T-cell (primary cell): Measurements from ENCODE around the gene MROH8. TPM values are rescaled to one million over a fixed set of nuclear protein-coding genes. Genes with fewer than 3 reads are reported as not detected.

Experiments used
- ATAC-seq, 4 experiments: fragments of 200-7000 bp in 3 of 4; fragments of 150-1000 bp in 1 of 4; cut with Tn5 transposase; replicated peaks in 1 of 4; 1 replicate in 3 of 4; 2 replicates in 1 of 4; pipeline ENCODE4 v1.10.0; 2021; ENCODE audit warnings: moderate library complexity in 3 of 4, mild to moderate bottlenecking in 2 of 4, moderate number of reproducible peaks in 1 of 4
- CTCF ChIA-PET, 2 donors: fragments of 300-600 bp; sonication (Branson Sonifier 250); formaldehyde crosslinking; loops; one replicate each; lab custom pipeline; 2022; ENCODE audit warnings: antibody characterized with exemption in 2 of 2; lab: Charles Lee
- POLR2A ChIA-PET, 2 donors: fragments of 300-600 bp; sonication (Branson Sonifier 250); formaldehyde crosslinking; loops; one replicate each; lab custom pipeline; 2022; ENCODE audit warnings: antibody characterized with exemption in 2 of 2; lab: Charles Lee
- DNase-seq, 35 experiments: peaks; one replicate each; pipeline versions ENCODE4 v3.0.0 to v3.0.0-alpha.2; 2013 to 2023
- H3K27ac ChIP-seq: one replicate; pipeline ENCODE4 v1.5.1; 2013; ENCODE audit warnings: low read length
- H3K27me3 ChIP-seq, 2 experiments: replicated peaks in 1 of 2; 1 replicate in 1 of 2; 2 replicates in 1 of 2; pipeline versions ENCODE4 v1.6.1 to v1.7.0; 2013; ENCODE audit warnings: low read length in 1 of 2, mixed read lengths in 1 of 2; ENCODE audit not compliant: control insufficient read depth in 2 of 2, insufficient read depth in 2 of 2; ENCODE audit errors: extremely low read depth in 1 of 2
- H3K36me3 ChIP-seq, 2 donors: 1 replicate in 1 of 2; 2 replicates in 1 of 2; pipeline versions ENCODE4 v1.6.1 to v1.7.0; 2013; ENCODE audit warnings: low read length in 1 of 2; ENCODE audit not compliant: control insufficient read depth in 2 of 2, insufficient read depth in 1 of 2; ENCODE audit errors: extremely low read depth in 1 of 2
- H3K4me1 ChIP-seq, 2 experiments: 1 replicate in 1 of 2; 2 replicates in 1 of 2; pipeline versions ENCODE4 v1.6.1 to v1.7.0; 2013; ENCODE audit warnings: low read length in 2 of 2, mixed read lengths in 1 of 2; ENCODE audit not compliant: insufficient read depth in 2 of 2, control insufficient read depth in 1 of 2; ENCODE audit errors: extremely low read depth in 1 of 2
- H3K4me3 ChIP-seq, 2 donors: 1 replicate in 1 of 2; 2 replicates in 1 of 2; pipeline versions ENCODE4 v1.5.1 to v1.7.0; 2013; ENCODE audit warnings: mild to moderate bottlenecking in 2 of 2, low read length in 1 of 2, moderate library complexity in 1 of 2; ENCODE audit not compliant: control insufficient read depth in 1 of 2; ENCODE audit errors: extremely low read depth in 1 of 2
- H3K9me3 ChIP-seq: 2 replicates; pipeline ENCODE4 v1.7.0; 2013
- H3K27ac Mint-ChIP-seq, 2 donors: one replicate each; pipeline ENCODE4 v1.8.0; 2020 to 2021; ENCODE audit warnings: mild to moderate bottlenecking in 2 of 2, mixed read lengths in 2 of 2
- H3K27me3 Mint-ChIP-seq, 2 donors: one replicate each; pipeline ENCODE4 v1.8.0; 2021 to 2022; ENCODE audit warnings: mixed read lengths in 2 of 2
- H3K36me3 Mint-ChIP-seq: one replicate; pipeline ENCODE4 v1.8.0; 2021; ENCODE audit warnings: mixed read lengths
- H3K4me1 Mint-ChIP-seq, 3 donors: one replicate each; pipeline ENCODE4 v1.8.0; 2020 to 2022; ENCODE audit warnings: mixed read lengths in 3 of 3, mild to moderate bottlenecking in 1 of 3
- H3K4me3 Mint-ChIP-seq, 3 donors: one replicate each; pipeline ENCODE4 v1.8.0; 2020 to 2022; ENCODE audit warnings: mild to moderate bottlenecking in 3 of 3, mixed read lengths in 3 of 3, moderate library complexity in 3 of 3
- H3K9me3 Mint-ChIP-seq, 3 donors: one replicate each; pipeline ENCODE4 v1.8.0; 2020 to 2022; ENCODE audit warnings: mixed read lengths in 3 of 3
- WGBS: methylation state at CpG from one replicate; pipeline ENCODE4 v1.1.5; 2013; ENCODE audit warnings: missing lambda C conversion rate; ENCODE audit not compliant: insufficient coverage; 5-methylcytosine and 5-hydroxymethylcytosine counted together
- total RNA-seq, 35 experiments: library from RNA in 6 of 35; stranded (reverse) in 6 of 35; fragments of 120-200 nt in 1 of 35; gene quantifications; one replicate each; pipeline versions ENCODE4 v1.2.1 to v1.2.4 and lab custom pipeline; 2013 to 2026

Gene MROH8
- total RNA-seq, 5 donors from 2014 or later (not counting 1 experiment from before 2014, with no cell fraction given): 0.70 to 2.5 (median 1.5) TPM

- Mint-ChIP-seq H3K9me3 (no peaks in the 10 kb centered on the region), H3K27ac (no peak overlapping the region), H3K4me3 (no peak overlapping the region), H3K4me1 (peaks cover 2 to 4% (median 4%) of the 10 kb centered on the region in 3 donors), H3K36me3 (peaks cover 17% of the 10 kb centered on the region), H3K27me3 (no peaks in the 10 kb centered on the region)
- CTCF ChIA-PET: no interaction called here
- no peak for DNase-seq
- H3K27ac ChIP-seq: no peak overlapping the region
- no peak for ATAC-seq
- POLR2A ChIA-PET: interaction anchor here in 1 of 2 donors (0.5 kb wide), 1 partner anchor 87 kb away, joined by 3 read pairs; no protein-coding TSS in a partner anchor
- no peak overlapping the region for H3K4me3 ChIP-seq
- no peaks in the 10 kb centered on the region for H3K9me3 ChIP-seq
- peaks cover 3 to 31% of the 10 kb centered on the region in 2 donors for H3K36me3 ChIP-seq
- H3K27me3 ChIP-seq: no peaks in the 10 kb centered on the region
- 100% methylated on average over 1 of the region's 2 CpGs for WGBS
- peaks cover 0 to 7% of the 10 kb centered on the region in 2 experiments for H3K4me1 ChIP-seq
These were observed 113.2 kb downstream of the MROH8 start for GRCh38 chr20:37066168-37066567.

GRCh38 chr20:37055276-37055675 lies 124.1 kb downstream of the MROH8 start:
- Mint-ChIP-seq H3K4me3 (no peak overlapping the region), H3K27me3 (no peaks in the 10 kb centered on the region), H3K4me1 (peaks cover 0 to 13% (median 0%) of the 10 kb centered on the region in 3 donors), H3K36me3 (peaks cover 65% of the 10 kb centered on the region), H3K27ac (peak overlapping the region in 1 of 2 donors; percentile 49), H3K9me3 (no peaks in the 10 kb centered on the region)
- Histone ChIP-seq H3K36me3 (peaks cover 7 to 58% of the 10 kb centered on the region in 2 donors), H3K27me3 (no peaks in the 10 kb centered on the region), H3K4me1 (no peaks in the 10 kb centered on the region), H3K9me3 (no peaks in the 10 kb centered on the region), H3K4me3 (no peak overlapping the region), H3K27ac (no peak overlapping the region)
- ATAC-seq: no peak
- POLR2A ChIA-PET: interaction anchor here (0.6 kb wide), 2 partner anchors 50 to 102 kb away, joined by 3 to 8 read pairs; no protein-coding TSS in a partner anchor
- WGBS: 100% methylated on average over 2 of the region's 3 CpGs
- CTCF ChIA-PET: interaction anchor here in 1 of 2 donors (0.5 to 1.1 kb wide), 2 partner anchors 47 to 114 kb away, joined by 3 to 4 read pairs; no protein-coding TSS in a partner anchor
- no peak for DNase-seq

- Mint-ChIP-seq H3K27ac (peak overlapping the region; percentile 23 to 73), H3K9me3 (no peaks in the 10 kb centered on the region), H3K27me3 (no peaks in the 10 kb centered on the region), H3K36me3 (peaks cover 64% of the 10 kb centered on the region), H3K4me1 (peaks cover 0 to 13% (median 0%) of the 10 kb centered on the region in 3 donors), H3K4me3 (no peak overlapping the region)
- CTCF ChIA-PET: no interaction called here
- no peak for ATAC-seq
- WGBS: no CpG with 5 or more reads among the region's 4 CpGs
- Histone ChIP-seq H3K27me3 (no peaks in the 10 kb centered on the region), H3K27ac (no peak overlapping the region), H3K4me1 (no peaks in the 10 kb centered on the region), H3K36me3 (peaks cover 15 to 55% of the 10 kb centered on the region in 2 donors), H3K9me3 (no peaks in the 10 kb centered on the region), H3K4me3 (no peak overlapping the region)
- DNase-seq: no peak
- POLR2A ChIA-PET: no interaction called here
These were observed 126.0 kb downstream of the MROH8 start for GRCh38 chr20:37053230-37053950.

Other genes starting within 250 kb of the MROH8 start
- 100 to 1,000 TPM; 218 to 437 (median 244) TPM for gene SAMHD1, start 227.8 kb downstream of the MROH8 start, total RNA-seq
- 10 to 100 TPM; 24.3 to 29.7 (median 28.2) TPM for gene RBL1, start 83.6 kb downstream of the MROH8 start, total RNA-seq
- gene RPN2, start 218 bp downstream of the MROH8 start, total RNA-seq: 100 to 1,000 TPM in 4 of 5 donors, 10 to 100 TPM in 1; 88.8 to 130 (median 121) TPM
- not detected for gene GHRH, start 82.3 kb upstream of the MROH8 start, total RNA-seq
- 10 to 100 TPM in 3 of 5 donors, 1 to 10 TPM in 2; 5.8 to 12.6 (median 11.7) TPM for gene MANBAL, start 110.1 kb upstream of the MROH8 start, total RNA-seq
- gene SRC, start 166.6 kb upstream of the MROH8 start, total RNA-seq: 1 to 10 TPM; 1.4 to 4.5 (median 2.0) TPM